Hematopoietic multipotent progenitor cell treated with erythropoietin and hydrocortisone succinate and interleukin-3 and kit ligand, for 4 days (in vitro differentiated cells): Measurements from ENCODE around the gene PFKP.
"Not testable (repeated sequence)": the region's sequence is repeated elsewhere in the genome, so short reads cannot be mapped to it uniquely, and the experiment has no call there.

ENCODE experiments used
- DNase-seq: peaks from one replicate; pipeline ENCODE4 v3.0.0-alpha.2; 2015

PFKP gene

DNA sequence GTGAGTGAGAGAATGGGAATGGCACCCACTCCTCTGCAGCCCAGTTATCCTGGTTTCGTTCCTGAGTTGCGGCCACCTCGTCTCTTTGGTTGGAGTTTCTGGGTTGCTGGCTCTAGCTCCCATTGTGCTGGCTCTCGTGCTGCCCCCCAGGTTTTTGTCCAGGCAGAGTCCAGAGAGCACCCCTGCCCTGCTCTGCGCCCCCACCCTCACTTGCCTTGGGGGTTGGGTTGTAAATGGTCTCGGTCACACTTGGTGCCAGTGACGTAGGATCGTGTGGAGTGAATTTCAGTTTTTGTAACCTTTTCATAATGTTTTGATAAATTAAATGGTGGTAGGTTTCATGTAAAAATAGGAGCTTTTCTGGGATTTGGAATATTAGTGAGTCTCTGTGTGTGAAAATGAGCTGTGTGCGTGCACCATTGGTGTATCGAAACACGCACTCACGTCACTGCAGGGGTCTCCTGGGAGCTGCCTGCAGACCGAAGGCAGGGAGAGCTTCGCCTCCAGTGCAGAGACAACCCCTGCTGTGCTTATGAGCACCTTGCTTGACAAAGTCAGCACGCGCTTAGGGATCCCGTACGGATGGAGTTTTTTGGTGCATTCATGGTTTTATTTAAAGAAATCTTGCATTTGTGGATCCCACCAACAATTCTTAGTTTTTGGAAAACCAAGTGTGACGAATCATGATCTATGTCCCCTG lies 32.9 kb downstream of the PFKP start:
- no peak for DNase-seq

DNA sequence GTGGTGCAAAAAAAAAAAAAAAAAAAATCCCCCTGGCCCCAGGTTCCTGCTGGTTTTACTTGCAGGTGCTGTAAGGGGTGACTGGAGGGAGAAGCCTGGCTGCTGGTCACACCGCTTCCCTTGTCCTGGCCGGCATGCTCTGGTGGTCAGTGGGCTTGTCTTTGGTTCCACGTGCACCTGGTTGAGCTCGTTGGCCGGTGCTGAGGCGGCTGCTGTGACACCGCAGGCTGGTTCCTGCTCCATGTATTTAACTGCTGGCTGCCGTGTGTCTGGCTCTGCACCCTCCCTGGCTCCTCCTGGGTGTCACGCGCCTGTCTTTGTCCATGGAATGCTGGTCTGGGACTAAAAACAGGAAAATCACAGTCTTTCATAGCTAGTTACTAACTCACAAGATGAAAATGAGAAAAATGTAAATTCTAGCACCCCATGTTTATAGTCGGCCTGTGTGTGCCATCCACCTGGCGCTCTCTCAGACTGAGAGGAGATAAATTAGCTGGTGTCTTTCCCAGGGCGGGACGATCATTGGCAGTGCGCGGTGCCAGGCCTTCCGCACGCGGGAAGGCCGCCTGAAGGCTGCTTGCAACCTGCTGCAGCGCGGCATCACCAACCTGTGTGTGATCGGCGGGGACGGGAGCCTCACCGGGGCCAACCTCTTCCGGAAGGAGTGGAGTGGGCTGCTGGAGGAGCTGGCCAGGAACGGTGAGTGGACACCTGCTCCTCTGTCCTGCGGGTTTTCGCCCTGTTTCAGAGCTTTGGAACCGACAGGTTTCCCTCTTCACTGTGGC lies 33.7 kb downstream of the PFKP start:
- DNase-seq, result no peak

DNA sequence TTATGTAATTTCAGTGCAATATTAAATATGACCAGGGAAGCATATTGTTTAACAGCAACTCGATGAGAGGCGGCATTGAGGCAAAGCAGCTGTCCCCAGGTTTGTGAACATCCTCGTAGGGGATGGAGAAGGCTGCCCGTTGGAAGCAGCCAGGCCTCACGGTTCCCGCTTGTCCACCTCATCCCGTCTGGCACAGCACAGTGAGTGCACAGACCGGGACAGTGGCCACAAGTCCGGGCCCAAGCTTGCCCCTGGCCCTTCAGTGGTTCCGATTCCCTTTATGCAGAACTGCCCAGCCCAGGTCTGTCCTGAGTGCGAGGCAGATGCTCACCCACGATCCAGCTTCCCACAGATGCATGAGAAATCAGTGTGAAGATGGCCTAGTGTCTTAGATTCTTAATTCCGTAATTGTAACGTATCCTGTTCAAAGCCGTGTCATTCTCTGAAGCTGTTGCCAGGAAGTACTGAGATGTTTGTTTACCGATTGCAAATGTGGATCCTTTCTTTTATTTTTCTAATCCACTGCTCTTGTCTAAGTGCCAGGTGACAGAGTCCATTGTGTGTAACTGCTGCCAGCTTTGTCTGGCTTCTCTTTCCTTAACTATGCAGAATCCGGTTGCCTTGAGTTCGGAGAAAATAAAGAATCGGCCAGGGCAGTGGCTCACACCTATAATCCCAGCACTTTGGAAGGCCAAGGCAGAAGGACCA lies 35.5 kb downstream of the PFKP start:
- no peak for DNase-seq

DNA sequence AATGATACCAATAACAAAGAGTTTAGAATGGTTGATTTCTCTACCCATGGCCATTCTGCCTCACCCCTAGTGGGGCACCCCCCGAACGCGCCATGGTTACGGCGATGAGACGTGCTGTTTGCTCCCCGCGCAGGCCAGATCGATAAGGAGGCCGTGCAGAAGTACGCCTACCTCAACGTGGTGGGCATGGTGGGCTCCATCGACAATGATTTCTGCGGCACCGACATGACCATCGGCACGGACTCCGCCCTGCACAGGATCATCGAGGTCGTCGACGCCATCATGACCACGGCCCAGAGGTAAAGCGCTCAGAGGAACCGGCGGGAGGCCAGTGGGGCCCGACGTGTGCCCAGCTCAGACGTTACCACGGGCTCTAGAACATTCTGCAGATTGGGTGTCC lies 36.3 kb downstream of the PFKP start:
- no peak for DNase-seq

DNA sequence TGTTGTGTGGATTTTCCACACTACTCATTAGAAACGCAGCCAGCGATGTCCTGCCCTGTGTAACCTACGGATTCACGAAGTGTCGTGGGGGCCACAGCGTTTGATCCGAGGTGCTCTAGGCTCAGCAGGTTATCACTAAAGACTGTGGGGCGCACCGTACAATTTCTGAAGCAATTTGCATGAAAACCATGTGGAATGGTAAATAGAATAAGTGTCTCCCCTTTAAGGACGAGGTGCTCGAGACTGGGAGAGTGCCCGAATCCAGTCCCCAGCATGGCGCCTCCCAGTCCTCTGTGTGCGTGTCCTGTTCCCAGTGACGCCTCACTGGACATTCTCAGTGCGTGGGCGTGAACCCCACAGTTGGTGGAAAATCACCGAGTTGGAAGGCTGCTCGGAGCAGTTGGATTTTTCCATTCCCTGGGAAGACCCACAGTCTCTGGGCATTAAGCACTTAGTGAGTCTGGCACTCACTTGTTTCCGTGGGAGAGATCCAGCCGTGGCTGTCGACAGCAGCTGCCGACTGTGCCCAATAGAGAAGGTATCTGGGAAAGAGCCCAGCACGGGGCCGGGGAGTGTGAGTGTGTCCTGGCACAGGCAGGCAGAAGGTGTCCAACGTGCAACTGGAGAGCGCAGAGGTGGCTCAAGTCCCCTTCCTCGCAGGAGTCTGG lies 37.0 kb downstream of the PFKP start:
- DNase-seq, result no peak

DNA sequence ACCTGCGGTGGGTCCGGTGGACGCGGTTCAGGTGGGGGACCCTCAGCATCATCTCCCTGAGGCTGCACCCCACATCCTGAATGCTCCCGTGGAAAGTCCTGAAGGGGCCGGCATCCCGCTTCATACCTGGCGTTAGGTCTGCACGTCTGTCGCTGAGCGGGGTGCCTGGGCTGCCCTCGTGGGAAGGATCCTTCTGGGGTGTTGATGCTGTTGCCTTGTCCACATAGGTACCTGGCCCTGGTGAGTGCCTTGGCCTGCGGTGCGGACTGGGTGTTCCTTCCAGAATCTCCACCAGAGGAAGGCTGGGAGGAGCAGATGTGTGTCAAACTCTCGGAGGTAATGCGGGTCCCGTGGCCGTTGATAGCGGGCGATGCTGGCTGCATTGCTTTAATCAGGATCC lies 37.8 kb downstream of the PFKP start:
- no peak for DNase-seq

DNA sequence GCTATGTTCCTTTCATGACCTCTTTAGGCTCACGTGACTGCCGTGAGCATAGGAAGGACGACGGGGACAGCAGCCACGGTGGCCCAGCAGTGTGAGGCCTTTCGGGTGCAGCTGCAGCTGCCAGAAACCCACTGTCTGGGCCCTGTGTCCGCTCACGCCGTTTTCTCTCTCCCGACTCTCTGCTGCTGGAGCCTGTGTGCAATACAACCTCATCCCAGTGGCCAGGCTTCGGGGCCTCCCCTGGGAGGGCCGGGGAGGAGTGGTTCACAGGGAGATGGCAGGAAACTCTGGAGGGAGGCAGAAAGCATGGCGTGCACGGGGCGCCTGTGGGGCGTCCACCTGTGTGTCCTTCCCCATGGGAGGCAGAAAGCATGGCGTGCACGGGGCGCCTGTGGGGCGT lies 38.6 kb downstream of the PFKP start:
- no peak for DNase-seq

DNA sequence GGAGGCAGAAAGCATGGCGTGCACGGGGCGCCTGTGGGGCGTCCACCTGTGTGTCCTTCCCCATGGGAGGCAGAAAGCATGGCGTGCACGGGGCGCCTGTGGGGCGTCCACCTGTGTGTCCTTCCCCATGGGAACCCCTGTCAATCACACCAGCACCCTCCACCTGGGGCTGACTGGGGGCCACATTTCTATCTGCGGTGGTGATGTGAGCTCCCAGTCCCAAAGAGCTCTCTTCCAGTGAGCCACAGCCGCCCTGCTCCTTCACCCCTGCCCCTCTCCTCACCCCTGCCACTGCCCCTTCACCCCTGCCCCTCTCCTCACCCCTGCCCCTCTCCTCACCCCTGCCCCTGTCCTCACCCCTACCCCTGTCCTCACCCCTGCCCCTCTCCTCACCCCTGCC lies 39.0 kb downstream of the PFKP start:
- DNase-seq, result not testable (repeated sequence)

DNA sequence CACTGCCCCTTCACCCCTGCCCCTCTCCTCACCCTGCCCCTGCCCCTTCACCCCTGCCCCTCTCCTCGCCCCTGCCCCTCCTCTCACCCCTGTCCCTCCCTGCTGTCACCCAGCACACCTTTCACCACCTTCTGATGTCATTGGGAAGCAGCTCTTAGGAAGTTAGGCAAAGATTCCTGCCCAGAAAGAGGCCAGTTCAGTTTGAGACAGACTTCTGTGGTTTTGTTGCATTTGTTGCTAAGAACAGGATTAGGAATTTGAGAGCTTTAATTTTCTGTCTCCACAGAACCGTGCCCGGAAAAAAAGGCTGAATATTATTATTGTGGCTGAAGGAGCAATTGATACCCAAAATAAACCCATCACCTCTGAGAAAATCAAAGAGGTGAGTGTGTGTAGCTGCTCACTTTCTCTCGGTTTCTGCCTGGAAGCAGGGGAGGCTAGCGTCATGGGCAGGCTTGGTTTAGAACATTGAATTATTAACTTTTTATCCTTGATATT lies 39.6 kb downstream of the PFKP start:
- DNase-seq, result no peak

DNA sequence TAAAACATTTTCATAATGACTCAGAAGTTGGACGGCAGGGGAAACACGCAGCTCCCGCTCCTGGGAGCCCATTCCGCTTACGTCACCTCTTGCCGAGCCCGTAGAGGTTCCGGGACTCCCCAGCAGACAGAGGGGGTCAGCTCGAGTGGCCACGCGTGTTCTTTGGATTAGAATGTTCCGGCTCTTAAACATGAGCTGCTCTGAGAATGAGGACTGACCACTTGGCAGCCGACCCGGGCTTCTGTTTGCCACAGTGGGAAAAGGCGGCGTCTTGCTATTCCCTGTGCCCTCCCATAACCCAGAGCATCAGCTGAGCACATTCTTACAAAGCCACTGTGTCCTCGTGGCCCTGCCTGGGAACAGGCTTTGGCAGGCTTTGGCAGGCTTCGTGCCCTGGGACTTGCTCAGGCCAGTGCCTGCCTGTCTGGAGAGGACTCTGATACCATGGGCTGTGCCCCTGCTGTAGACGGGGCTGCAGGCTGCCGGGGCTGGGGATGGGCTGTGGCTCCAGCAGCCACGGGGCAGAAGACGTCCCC lies 40.1 kb downstream of the PFKP start:
- no peak for DNase-seq

DNA sequence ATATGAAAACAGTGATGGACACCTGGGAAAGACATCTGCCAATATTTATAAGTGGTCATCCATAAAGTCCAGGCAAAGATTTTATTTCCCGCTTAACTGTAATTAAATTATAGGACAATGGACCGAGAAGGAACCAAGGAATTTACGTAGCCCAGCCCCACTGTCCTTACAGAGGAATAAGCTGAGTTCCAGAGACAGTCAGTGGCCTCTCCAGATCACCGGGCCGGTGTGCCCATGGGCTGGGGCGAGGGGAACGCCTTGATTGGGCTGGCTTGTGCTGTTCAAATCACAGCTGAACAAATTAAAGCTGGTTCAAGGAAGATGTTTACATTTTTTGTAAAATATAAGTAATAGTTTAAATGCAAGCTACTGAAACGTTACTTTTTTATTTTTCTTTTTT lies 40.7 kb downstream of the PFKP start:
- DNase-seq, result no peak

DNA sequence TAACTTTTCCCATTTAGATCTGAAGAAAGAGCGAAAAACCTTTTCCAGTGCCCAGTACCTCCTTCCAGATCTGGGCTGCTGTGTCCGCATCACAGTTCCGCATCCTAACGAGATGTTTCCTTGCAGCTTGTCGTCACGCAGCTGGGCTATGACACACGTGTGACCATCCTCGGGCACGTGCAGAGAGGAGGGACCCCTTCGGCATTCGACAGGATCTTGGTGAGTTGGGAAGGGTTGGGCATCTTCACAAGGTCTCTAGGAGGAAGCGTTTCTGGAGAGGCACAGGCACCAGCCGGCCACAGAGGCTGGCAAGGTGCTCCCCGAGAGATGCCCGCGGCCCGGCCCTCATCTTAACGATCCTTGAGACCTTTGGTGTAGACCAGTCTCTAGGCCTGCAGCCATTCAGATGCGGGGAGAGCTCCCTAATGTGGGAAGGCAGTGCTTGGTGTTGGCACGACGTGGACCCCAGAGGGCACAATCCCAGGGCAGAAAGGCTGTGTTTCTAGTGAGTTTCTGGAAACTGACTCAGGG lies 41.3 kb downstream of the PFKP start:
- no peak for DNase-seq

DNA sequence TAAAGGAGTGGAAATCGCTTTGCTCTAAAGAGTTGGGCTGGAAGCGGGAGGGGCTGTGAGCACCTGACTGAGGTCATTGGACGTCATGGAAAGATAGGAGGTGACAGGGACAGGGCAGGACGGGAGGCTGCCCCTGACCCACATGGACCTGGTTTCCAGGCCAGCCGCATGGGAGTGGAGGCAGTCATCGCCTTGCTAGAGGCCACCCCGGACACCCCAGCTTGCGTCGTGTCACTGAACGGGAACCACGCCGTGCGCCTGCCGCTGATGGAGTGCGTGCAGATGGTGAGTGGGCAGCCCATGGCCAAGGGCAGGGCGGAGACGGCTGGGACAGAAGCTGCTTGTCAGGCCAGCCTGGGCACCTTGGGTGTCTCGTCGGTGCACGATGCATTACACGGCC lies 41.8 kb downstream of the PFKP start:
- DNase-seq, result no peak

DNA sequence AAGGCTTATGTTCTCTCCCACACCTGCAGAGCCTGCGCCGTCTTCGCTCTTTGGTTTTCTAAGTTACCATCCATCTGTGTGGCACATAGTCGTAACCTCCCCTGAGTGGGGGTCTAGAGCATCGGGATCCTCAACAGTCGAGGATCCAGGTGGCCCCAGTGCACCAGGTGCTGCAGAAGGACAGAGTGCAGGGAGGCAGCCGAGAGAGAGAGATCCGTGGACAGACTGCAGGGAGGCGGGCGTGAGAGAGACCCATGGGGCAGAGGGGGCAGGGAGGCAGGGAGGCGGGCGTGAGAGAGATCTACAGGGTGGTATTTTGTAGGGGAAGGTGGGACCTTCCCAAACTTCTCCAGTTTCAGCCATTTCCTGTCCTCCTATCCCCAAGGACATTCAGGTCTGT lies 42.3 kb downstream of the PFKP start:
- no peak for DNase-seq

DNA sequence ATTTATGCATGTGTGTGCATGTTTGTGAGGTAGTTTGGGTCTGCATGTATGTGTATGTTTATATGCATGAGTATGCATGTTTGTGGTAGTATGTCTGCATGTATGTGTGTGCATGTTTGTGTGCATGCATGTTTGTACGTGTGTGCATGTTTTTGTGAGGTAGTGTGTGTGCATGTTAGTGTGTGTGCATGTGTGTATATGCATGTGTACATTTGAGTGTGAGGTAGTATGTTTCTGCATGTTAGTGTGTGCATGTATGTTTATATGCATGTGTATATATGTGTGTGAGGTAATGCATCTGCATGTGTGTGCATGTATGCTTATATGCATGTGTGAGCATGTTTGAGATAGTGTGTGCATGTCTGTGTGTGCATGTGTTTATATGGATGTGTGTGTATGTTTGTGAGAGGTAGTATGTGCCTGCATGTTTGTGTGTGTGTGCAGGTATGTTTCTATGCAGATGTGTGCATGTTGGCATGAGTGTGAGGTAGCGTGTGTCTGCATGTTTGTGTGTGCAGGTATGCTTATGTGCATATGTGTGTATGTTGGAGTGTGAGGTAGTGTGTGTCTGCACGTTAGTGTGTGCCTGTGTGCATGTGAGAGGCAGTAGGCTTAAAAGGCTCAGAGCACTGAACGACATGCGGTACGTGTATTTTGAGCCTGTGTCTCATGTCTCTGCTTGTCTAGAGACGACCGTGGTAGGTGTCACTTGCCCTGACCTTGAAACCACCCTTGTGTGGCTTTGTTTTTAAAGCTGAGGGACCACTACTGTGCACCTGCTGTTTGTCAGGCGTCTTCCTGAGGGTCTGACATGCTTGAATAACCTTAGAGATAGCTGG lies 43.7 kb downstream of the PFKP start:
- no peak for DNase-seq

DNA sequence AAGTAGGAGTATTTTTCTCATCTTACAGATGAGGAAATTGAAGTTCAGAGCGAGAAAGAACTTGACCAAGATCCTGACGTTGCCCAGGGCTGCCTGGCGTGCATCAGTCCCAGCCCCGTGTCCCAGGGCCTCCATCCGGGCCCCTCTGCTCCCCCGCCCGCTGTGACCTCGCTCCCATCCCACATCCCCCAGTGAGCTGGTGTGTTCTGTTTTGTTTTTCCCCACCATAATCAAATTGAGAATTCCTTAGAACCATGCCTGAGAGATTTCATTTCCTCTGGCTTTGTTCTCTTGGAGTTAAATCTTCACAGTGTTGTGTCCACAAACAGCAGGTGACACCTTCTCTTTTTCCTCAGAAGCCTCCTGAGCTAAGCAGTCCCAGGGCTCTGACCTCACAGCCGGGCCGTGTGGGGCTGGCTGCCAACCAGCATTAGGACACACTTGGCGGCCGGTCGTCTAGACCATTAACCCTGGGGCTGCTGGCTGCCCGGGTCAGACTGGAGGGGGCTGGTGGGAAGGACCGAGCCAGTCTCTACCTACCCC lies 44.3 kb downstream of the PFKP start:
- DNase-seq, result no peak

DNA sequence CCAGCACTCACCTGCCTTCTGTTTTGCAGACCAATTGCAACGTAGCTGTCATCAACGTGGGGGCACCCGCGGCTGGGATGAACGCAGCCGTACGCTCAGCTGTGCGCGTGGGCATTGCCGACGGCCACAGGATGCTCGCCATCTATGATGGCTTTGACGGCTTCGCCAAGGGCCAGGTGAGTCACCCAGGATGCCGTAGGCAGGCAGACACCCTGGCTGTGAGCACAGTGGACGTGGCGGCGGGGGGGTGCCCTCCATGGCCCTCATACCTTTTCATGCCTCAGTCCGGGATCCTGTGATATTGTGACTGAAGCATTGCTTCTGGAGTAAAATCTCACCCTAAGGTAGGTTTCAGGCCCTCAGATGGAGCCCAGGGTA lies 46.0 kb downstream of the PFKP start:
- DNase-seq, result no peak

DNA sequence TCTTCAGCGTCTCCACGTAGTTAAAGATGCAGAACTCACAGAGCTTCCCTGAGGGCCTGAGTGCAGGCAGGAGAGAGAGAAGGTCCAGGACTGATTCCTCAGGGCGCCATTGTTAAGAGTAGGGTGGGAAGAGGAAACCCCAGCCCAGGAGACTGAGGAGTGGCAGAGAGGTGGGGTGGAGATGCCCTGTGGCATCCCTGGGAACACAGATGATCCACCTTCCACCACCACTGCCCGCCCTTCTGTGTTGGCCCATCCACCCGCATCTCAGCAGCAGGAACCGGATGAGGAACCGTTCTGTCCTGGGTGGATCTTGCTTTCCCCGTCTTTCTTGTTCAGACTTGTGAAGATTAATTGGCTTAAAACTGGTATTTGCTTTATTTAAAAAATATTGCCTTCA lies 48.3 kb downstream of the PFKP start:
- no peak for DNase-seq

DNA sequence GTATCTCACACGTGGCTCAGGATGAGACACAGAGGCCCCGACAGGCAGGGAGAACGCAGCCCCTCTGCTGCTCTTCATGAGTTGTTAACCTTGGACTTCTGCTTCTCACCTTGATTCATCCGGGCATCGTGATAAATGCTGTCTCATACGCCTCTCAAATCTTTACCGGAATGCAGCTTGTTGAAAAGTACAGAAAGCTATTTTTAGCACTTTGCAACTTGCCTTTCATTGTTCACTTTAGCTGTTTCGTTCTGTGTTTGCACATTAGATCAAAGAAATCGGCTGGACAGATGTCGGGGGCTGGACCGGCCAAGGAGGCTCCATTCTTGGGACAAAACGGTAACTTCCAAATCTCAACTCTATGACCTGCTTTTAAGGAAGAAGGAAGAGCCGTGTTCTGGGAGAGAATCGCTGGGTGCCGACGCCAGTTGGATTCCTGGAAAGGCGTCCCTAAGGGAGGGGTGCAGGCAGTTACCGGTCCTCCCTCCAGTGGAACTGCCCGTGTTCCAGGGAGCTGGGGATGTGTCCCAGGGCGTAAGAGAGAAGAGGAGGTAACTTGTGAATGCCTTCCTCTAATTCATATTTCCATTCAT lies 49.3 kb downstream of the PFKP start:
- no peak for DNase-seq

DNA sequence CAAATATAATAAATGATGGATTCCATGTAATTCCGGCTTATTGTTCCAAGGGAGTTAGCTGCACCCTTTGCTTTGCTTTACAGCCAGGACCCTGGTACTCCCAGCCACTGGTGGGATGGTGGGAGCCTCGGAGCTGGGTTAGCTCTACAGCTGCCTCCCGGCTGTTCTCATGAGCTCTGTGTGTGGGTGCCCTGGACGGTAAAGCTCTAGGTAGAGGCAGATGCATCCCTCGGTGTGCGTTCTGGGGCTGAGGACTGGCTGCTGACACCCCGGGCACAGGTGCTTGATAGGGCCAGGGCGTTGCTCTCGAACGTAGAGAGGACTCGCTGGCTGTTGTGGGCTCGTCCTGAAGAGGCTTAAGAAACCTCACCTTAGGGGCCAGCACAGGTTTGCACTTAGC lies 50.1 kb downstream of the PFKP start:
- DNase-seq, result no peak

DNA sequence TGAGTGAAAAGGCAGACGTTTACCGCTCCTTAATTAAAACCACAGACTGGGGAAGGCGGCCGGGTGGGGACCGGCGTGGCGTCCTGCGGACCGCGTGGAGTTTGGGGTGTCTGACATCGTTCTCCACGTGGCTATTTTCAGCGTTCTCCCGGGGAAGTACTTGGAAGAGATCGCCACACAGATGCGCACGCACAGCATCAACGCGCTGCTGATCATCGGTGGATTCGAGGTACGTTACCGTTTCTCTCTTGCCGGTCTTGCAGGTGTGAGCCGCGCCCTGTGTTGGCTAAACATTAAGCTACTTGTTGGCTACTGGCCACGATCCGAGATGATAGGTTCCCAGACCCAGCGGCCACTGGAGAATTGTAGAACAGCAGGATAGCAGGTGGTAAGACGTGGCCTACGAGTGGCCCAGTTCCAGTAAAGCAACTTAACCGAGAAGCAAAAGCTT lies 51.3 kb downstream of the PFKP start:
- DNase-seq, result no peak
